ENCODE data around the gene SSH2.

DNA sequence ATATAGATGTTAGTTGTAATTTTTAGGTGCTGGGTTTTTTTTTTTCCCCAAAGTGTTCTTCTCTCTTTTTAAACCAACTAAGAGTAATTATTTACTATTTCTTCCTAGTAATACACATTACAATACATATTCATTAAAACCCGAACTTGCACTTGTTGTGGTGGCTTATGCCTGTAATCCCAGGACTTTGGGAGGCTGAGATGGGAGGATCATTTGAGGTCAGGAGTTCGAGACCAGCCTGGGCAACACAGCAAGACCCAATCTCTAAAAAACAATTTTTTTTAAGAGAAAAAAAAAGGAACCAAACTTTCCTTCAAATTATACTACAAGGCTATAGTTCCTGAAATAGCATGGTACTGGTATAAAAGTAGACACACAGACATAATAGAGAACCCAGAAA lies 15.3 kb upstream of the SSH2 start:
- TF ChIP-seq CTCF (IDR thresholded peaks at IDR 0.05) = no peak
- no peak for TF ChIP-seq POLR2A (IDR thresholded peaks at IDR 0.05)
- no peak for TF ChIP-seq POLR2AphosphoS5 (IDR thresholded peaks at IDR 0.05)
